GM19467 (cell line): Measurements from ENCODE around the gene HPGDS.
"Not testable (repeated sequence)": the region's sequence is repeated elsewhere in the genome, so short reads cannot be mapped to it uniquely, and the experiment has no call there.

Experiments
- ATAC-seq: cut with Tn5 transposase; IDR thresholded peaks from one replicate; pipeline ENCODE4 v1.9.1; 2021; ENCODE audit warnings: mild to moderate bottlenecking, moderate library complexity; ENCODE audit not compliant: unreplicated experiment

Gene HPGDS

DNA sequence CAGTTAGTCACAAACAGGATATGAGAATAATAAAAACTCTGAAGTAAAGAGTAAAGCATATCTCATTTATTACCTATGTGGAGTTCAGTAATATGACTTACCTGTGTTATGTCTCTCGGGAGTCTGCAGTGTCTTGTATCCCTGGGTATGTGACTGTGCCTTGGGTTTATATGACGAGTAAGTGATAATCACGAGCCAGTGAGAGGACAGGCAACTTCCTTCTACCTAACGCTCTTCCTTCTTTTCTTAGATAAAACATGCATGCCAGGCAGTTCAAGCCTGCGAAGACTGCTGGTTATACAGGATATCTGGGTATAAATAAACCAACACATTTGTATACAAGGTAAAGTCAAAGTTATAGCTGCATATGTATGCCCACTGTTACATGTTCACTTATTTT lies at the start of gene HPGDS:
HPGDS (minus strand) TSS at position 143 of the 400 bp plus-strand sequence. CDS start 8,207 bp downstream, outside the sequence.
- ATAC-seq = no peak

DNA sequence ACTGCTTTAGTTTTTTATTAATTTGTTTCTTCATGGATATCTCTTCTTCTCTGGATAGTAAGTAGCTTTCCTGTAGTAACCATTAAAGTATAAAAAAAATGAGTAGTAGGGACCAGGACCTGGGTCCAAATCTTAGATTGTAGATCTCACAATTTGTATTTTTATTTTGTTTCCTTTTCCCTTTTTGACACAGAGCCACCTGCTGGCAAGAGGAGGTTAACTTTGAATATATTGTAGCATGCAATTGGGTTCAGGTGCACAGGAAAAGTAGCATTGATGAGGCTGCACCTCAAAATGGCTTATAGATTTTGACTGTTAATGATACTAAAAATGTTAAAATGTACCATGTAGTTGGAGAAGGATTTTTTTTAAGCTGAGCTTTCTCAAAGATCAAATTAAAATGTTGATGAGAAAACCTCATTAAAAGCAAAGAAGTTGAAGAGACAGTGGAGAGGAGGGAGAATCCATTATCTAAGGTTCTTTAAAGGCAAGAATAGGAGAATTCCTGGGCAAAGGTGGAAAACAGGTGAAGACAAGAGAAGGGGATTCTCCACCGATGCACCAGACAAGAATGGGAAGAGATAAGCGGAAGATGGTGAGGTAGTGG lies 48.3 kb upstream of the HPGDS start:
- ATAC-seq = no peak

DNA sequence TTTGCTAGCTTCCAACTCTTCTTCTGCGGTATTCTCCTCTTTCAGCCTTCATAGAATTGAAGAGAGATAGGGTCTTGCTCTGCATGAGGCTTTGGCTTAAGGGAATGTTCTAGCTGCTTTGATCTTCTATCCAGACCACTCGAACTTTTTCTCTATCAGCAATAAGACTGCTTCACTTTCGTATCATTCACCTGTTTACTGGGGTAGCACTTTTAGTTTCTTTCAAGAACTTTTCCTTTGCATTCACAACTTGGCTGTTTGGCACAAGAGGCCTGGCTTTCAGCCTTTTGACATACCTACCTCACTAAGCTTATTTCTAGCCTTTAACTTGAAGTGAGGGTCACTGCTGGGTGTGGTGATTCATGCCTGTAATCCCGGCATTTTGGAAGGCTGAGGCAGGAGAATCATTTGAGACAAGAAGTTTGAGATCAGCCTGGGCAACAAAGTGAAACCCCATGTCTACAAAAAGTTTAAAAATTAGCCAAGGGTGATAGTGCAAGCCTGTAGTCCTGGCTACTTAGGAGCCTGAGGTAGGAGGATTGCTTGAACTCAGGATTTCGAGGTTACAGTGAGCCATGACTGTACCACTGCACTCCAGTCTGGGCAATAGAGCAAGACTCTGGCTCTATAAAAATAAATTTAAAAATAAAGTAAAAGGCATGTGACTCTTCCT lies 47.1 kb upstream of the HPGDS start:
- no peak for ATAC-seq

DNA sequence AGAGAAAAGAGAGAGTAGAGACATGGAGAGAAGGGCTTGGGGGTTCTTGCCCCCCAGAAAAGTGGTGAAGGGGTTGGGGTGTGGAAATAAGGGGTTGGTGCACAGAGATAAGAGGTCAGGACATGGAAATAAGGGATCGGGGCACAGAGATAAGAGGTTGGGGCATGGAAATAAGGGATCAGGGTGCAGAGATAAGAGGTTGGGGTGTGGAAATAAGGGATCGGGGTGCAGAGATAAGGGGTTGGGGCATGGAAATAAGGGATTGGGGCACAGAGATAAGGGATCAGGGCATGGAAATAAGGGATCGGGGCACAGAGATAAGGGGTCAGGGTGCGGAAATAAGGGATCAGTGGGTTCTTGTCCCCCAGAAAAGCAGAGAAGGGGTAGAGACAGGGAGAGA lies 45.3 kb upstream of the HPGDS start:
- ATAC-seq = not testable (repeated sequence)

DNA sequence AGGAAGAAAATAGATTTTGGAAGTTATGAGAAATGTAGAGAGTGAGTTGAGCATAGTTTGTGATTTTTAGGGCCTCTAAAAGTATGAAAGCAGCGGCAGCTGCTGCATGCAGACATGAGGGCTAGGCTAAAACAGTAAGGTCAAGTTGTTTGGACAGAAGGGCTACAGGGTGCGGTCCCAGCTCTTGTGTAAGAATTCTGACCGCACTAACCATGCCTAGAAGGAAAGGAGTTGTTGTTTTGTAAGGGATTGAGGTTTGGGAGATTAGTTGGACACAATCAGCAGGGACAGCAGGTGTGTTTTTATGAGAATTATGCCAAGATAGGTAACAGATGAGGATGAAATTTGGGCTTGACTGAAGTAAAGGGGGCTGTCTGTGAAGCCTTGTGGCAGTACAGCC lies 42.8 kb upstream of the HPGDS start:
- not testable (repeated sequence) for ATAC-seq

DNA sequence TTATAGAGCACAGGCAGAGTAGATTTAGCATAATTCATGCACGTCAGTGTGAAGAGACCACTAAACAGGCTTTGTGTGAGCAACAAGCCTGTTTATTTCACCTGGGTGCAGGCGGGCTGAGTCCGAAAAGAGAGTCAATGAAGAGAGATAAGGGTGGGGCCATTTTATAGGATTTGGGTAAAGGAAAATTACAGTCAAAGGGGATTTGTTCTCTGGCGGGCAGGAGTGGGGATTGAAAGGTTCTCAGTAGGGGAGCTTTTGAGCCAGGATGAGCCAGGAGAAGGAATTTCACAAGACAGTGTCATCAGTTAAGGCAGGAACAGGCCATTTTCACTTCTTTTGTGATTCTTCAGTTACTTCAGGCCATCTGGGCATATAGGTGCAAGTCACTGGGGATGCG lies 40.3 kb upstream of the HPGDS start:
- not testable (repeated sequence) for ATAC-seq

DNA sequence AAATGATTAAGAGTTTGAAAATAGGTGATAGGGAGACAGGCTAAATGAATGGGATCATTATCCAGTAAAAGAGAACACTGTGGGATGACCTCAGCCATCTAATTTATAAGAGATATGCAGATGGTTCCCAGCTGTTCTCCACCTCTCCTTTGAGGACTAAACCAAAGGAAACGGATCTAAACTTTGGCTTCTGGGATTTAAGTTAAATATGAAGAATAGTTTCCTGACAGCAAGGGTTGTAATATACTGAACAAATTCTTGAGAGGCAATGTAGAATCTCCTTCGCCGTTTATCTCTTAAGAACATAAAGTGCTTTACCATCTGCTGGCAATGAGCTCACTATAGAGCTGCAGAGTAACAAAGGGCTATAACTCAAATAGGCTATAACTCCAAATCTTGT lies 35.4 kb upstream of the HPGDS start:
- no peak for ATAC-seq

DNA sequence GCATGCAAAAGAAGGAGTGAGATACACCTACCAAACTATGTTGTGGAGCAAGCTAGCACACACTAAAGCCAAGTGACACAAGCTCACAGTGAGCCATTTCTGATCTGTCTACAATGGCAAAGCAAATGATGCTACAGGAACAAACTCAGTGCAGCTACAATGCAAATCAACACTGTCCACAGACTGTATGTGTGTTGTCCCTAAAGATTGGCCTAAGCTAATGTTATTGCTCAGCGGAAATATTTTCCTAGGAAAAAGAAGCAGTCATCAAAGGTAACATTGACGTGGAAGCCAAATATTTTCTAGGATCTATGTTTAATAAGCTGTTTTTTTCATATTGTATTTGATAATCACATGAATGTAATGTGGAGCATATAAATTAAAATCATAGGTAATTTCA lies 34.7 kb upstream of the HPGDS start:
- ATAC-seq = no peak

DNA sequence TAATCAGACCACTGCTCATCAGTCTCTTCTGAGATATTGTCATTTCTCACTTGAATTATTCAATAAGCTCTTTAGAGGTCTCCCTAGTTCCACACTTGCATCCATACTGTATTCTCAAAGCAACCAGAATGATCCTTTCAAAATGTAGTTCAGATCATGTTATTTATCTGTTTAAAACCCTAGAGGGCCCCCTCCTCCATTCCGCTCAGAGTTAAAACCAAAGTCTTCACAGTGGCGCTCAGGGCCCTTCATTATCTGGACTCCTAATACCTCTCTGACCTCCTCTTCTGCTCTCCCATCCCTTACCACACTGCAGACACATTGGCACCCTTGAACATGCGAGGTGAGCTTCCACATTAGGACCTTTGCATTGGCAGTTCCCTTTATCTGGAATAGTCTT lies 32.7 kb upstream of the HPGDS start:
- no peak for ATAC-seq

DNA sequence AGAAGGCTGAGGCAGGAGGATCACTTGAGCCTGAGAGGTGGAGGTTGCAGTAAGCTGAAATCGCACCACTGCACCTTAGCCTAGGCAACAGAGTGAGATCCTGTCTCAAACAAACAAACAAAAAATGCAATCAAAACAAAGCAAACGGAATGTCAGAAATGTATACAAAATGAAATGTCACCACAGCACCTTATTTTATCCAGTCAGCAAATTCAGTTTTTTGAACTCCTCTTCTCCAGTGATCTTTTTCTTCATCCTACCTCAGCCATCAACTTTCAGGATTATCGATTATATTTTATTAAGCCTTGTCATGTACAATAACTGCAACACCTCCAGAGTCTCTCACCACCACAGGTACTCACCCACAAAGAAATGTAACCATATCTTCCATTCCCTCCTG lies 31.1 kb upstream of the HPGDS start:
- no peak for ATAC-seq

DNA sequence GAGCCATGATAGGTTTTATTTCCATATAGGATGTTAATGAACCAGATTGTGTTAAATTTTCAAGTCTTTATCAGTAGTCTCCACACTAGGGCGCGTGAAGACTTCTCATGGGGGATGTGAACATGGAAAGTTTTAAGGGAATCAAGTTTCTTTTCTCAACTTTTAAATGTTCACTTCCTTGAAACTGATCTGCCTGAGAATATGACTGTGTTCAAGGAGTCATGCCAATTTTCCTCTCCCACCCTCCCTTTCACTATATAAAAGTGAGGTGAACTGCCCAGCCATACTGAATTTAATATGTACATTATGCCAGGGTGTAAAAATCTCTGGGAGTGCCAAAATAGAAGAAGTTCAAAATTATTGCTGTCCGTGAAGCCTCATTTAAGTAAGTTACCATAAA lies 30.4 kb upstream of the HPGDS start:
- ATAC-seq = no peak

DNA sequence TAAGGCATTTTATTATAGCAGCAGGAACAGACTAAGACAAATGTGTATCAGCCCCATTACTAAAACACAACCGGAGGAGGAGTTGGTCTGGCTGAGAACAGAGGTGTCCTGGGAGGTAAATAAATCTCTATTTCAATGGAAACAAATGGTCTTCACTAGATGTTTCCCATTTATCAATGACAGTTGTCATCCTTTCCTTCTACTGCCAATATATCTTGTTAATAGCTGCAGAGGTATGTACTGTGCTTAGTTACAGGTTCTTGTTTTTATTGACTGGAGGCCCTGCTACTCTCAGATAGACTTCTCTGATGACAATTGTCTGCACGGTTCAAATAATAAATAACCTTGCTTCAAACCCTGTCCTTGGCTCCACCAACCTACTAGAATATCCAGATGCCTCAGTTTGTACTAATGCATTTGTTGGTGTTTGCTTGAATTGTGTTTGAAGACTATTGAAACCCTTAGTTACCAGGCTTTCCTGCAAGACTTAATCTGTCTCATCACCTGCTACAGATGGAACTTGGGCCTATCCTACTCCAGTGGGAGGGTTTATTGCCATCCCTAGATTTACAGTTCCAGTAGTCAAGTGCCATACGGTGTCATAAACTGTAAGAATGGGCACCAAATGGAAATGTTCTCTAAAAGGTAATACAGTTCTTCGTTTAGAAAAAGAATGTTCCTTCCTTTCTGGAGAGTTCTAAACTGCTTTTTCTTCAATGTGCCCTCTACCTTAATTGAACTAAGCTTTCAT lies 29.8 kb upstream of the HPGDS start:
- no peak for ATAC-seq

DNA sequence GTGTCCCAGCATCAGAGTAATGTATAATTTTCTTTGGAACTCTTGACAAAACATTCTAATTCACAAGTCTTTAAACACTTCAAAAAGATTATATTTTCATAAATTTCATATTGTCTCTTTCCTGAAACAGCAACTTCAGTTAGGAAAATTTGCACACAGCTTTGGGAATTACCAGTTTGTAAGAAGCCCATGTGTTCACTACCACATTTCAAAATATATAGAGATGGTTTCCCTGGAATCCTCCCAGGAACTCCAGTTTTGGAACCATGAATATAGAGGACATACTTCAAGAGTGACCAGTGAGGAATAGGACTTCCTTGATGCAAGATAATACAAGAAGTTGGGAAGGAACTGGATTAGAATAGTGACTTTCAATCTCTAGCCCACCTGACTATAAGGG lies 28.7 kb upstream of the HPGDS start:
- ATAC-seq = no peak

DNA sequence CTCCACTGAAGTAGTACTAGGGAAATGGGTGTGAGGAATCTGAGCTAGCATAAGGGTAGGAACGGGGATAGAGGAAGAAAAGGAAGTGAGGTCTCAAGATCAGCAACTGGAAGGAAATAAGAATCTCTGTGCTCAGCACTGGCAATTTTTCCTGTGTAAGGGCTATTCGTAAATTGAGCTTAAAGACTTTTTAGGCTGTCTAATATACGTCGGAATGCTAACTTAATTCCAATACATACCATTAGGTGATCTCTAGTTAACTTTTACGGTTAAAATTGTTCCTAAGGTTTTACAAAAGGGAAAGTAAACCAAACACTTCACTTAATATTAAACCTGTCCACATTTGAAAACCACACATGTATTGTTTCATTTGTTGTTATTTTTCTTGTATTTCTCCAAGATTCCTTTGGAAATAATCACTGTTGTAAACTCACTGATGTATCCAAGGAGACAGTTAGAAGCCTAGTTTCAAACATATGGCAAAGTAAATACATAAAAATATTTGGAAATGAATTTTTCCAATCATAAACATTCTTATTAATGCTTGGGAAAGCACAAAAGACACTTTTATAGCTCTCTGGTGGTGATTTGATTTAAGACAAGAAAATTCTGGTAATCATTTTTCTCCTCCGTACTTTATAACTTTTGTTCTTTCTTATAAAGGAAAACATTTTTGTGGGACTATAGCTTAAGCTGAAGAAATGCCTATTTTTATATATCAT lies 28.1 kb upstream of the HPGDS start:
- ATAC-seq = no peak

DNA sequence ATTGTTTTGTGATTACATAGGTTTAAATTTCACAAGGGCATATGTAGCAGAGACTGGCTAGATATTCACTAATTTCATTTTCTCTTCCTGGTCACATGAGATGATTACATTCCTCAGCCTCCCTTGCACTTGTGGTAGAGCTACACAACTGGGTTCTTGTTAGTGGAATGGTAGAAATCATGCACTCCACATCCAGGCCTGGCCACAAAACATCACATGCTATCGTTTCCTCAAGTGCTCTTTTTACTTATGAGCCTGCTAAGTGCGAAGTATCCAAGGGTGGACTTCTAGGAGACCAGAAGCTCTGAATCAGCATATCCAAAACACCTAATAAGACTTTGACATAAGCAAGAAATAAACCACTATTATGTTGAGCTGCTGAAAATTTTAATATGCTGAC lies 26.4 kb upstream of the HPGDS start:
- ATAC-seq = no peak

DNA sequence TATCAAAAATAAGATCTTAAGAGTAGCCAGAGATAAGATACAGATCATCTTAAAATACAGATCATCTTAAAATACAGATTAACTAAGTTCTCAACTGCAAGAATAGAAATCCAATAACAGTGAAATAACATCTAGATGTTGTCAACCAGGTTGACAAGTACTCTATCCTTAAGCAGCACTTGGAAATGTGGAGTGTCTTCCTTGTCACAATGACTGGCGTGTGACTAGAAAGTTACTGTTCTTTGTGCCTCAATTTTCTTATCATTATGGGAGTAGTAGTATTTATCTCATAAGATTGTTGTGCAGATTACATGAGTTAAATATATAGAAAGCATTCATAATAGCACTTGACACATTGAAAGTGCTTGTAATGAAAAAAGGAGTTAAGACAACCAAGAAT lies 25.8 kb upstream of the HPGDS start:
- no peak for ATAC-seq

DNA sequence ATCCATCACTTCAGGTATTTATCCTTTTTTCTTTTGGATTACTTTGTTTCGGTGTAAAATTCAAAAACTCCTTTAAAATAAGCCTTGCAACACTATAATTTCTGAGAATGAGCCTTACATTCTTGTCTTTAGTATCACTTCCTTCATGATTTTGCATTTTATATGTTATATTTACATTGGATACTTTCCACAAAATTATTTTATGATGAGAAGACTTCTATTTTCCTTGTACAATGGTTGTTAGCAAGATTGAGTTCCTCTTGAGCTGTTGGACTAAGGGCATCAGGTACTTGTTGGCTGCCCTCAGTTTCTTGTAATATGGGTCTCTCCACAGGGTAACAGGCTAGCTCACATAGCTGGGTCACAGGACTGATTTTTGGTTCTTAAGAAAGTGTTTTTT lies 22.7 kb upstream of the HPGDS start:
- no peak for ATAC-seq

DNA sequence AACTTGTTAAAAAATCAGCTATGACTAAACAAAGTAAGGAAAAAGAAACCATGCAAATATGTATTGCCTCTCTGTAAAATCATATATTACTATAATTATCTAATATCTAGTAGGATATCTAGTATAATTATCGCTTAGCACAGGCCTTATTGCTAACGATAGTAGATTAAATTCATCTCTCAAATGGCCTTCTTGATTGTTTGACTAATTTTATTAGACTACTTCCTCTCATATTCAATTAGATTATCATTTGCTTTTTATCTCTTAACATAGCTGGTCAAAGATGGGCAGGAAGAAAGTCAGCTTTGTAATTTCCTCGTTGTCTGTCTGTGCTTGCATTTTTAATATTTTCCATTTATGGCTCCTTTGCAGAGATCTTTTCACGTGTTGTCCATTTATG lies 21.9 kb upstream of the HPGDS start:
- no peak for ATAC-seq

DNA sequence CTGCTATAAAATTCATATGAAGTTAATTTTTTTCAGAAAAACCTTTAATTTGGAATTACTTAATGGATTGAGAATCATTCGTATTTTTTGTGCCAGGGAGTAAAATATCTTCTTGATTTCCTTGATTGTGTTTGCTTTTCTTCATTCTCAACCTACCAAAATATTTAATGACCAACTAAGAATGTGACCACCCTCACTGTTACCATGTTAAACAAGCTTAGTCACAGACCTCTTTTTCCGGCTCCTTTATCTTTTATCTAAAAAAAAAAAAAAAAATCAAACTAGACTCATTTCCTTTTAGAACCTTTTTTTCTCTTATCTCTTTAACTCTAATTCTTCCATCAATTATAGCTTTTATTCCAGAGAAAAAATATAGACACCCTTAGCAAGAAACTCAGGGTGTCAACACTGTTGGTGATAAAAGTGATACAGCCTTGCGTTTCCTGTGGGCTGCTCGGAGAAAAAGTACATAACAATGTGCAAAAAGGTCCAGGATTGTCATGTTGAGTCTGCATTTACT lies 20.6 kb upstream of the HPGDS start:
- ATAC-seq = no peak

DNA sequence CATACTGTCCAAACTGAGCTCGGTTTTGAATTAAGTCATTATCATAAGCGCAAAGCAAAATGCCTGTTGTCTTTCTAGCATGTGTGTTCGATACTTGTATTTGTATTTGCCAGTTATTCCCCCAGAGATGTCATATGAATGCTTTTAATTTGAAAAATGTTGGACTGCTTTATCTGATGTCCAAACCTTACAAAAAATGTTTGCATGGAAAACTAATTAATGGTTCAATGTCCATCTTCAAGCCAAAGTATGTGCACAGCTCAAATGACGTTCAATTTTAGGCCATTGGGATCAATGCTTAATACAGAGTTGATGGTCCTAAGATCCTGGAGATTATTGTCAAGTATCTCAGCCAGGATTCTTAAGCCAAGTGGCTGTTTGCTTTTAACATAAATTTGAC lies 17.2 kb upstream of the HPGDS start:
- no peak for ATAC-seq

DNA sequence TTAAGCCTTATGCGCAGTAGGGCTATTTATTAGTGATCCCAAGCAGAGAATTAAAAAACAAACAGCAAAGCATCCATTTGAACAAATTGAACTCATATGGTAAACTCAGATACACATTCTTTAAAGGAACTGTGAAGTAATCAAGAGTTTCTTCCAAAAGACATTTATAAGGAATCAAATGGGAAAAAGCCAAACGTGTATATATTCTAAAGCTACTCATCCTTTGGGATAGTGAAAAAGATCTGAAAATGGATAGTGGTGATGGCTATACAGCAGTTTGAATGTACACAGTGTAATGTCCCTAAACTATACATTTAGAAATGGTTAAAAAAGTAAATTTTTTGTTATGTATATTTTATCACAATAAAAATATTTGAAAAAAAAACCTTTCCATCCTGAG lies 16.6 kb upstream of the HPGDS start:
- no peak for ATAC-seq
